Right lung (tissue), 5 donors: ENCODE measurements around the gene FAM169A. TPM values are rescaled to one million over a fixed set of nuclear protein-coding genes. Genes with fewer than 3 reads are reported as not detected.

Experiments used
- polyA plus RNA-seq, 5 donors: library from polyadenylated mRNA; unstranded; fragments of 120-200 nt; gene quantifications; one replicate each; pipeline versions ENCODE4 v1.2.1 to v1.2.3, GENCODE V29; 2013; ENCODE audit warnings: inconsistent platforms in 1 of 5, low replicate concordance in 1 of 5; ENCODE audit not compliant: insufficient read length in 5 of 5, insufficient read depth in 1 of 5

Gene FAM169A
- polyA plus RNA-seq, 5 donors, result 2.9 to 6.4 (median 5.2) TPM

Other genes starting within 250 kb of the FAM169A start
- gene ENC1, start 225.7 kb downstream of the FAM169A start, polyA plus RNA-seq, result 100 to 1,000 TPM; 141 to 233 (median 149) TPM
- 10 to 100 TPM; 55.1 to 69.9 (median 61.6) TPM for gene HEXB, start 181.2 kb downstream of the FAM169A start, polyA plus RNA-seq
- 10 to 100 TPM; 29.6 to 49.1 (median 47.5) TPM for gene GFM2, start 99.3 kb downstream of the FAM169A start, polyA plus RNA-seq
- 100 to 1,000 TPM; 228 to 296 (median 273) TPM for gene NSA2, start 99.1 kb downstream of the FAM169A start, polyA plus RNA-seq
- 1 to 10 TPM in 1 of 5 donors, under 1 TPM in 4; 0.90 to 1.6 (median 0.96) TPM for gene GCNT4, start 186.2 kb upstream of the FAM169A start, polyA plus RNA-seq